Prostate gland (tissue), 2 donors: ENCODE data around the gene EGLN3. TPM values are rescaled to one million over a fixed set of nuclear protein-coding genes. Genes with fewer than 3 reads are reported as not detected.

Source experiments
- DNase-seq: peaks from one replicate; pipeline ENCODE4 v3.0.0-alpha.2; 2019; ENCODE audit warnings: low spot score
- H3K27ac ChIP-seq, 2 donors: fragments of 200-600 bp; sonication (generic); 2 replicates each; pipeline ENCODE4 v1.5.1; 2017 to 2019
- H3K27me3 ChIP-seq: fragments of 200-600 bp; sonication (generic); replicated peaks from 2 replicates; pipeline ENCODE4 v1.5.1; 2019; ENCODE audit not compliant: insufficient read depth
- H3K36me3 ChIP-seq, 2 donors: fragments of 200-600 bp; sonication (generic); 1 replicate in 1 of 2; 2 replicates in 1 of 2; pipeline versions ENCODE4 v1.5.1 to v1.8.1; 2017 to 2019
- H3K4me1 ChIP-seq: fragments of 200-600 bp; sonication (generic); replicated peaks from 2 replicates; pipeline ENCODE4 v1.5.1; 2019
- H3K4me3 ChIP-seq, 2 donors: fragments of 200-600 bp; sonication (generic); 2 replicates each; pipeline ENCODE4 v1.5.1; 2017 to 2019
- H3K9me3 ChIP-seq: fragments of 200-600 bp; sonication (generic); 2 replicates; pipeline ENCODE4 v1.5.1; 2017
- POLR2A ChIP-seq: fragments of 450-650 bp; IDR thresholded peaks from one replicate; pipeline ENCODE4 v1.6.1; 2016; ENCODE audit warnings: antibody characterized with exemption, mild to moderate bottlenecking
- POLR2AphosphoS5 ChIP-seq: sonication (generic); formaldehyde crosslinking; IDR thresholded peaks from one replicate; pipeline ENCODE4 v1.6.1; 2017; ENCODE audit warnings: antibody characterized with exemption
- WGBS: methylation state at CpG from one replicate; pipeline ENCODE4 v1.1.5; 2018; 5-methylcytosine and 5-hydroxymethylcytosine counted together
- intact Hi-C: fragments of 100-400 bp; cut with DNase I; formaldehyde crosslinking; loops from one replicate; pipeline ENCODE4 v1.14.2; 2022
- total RNA-seq, 2 donors: library from RNA; depleted of rRNA; stranded (reverse); fragments of >200 nt; gene quantifications; one replicate each; pipeline ENCODE4 v1.1.0, GENCODE V29; 2016
- TF ChIP-seq, protein P1 (sequence below), 4 experiments: fragments of 200-600 bp in 2 of 4; fragments of 450-650 bp in 2 of 4; sonication (generic) in 2 of 4; IDR thresholded peaks; 1 replicate in 3 of 4; 2 replicates in 1 of 4; pipeline ENCODE4 v1.5.1; 2016 to 2019; ENCODE audit warnings: antibody characterized with exemption in 4 of 4, mild to moderate bottlenecking in 2 of 4, moderate library complexity in 2 of 4

Gene EGLN3
- total RNA-seq, 2 donors from 2014 or later, result 6.1 to 6.8 TPM

DNA sequence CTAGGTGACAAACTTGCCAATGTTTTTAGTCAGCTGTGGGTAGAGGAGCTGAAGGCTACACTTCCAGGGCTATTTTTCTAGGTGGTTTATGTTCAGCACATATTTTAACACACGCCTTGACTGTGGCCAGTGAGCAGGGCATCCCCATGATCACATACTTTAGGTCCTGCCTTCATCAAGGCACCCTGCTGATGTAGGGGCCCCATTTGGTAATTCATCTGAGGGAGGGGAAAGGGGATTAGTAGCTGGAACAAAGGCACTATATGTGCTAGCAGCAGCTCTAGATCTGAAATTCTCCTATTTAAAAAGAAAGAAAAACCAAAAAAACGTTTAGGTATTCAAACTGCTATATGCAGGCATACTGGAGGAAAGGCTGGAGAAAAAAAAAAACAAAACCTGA, 14.5 kb downstream of the EGLN3 start:
- Histone ChIP-seq H3K4me1 (no peaks in the 10 kb centered on the region), H3K36me3 (no peaks in the 10 kb centered on the region), H3K9me3 (no peaks in the 10 kb centered on the region), H3K27ac (no peak overlapping the region), H3K4me3 (no peak overlapping the region), H3K27me3 (no peaks in the 10 kb centered on the region)
- no peak for DNase-seq
- 59% methylated on average over 2 of the region's 2 CpGs for WGBS
- intact Hi-C loops, result no loop called here
- TF ChIP-seq, protein P1, sequence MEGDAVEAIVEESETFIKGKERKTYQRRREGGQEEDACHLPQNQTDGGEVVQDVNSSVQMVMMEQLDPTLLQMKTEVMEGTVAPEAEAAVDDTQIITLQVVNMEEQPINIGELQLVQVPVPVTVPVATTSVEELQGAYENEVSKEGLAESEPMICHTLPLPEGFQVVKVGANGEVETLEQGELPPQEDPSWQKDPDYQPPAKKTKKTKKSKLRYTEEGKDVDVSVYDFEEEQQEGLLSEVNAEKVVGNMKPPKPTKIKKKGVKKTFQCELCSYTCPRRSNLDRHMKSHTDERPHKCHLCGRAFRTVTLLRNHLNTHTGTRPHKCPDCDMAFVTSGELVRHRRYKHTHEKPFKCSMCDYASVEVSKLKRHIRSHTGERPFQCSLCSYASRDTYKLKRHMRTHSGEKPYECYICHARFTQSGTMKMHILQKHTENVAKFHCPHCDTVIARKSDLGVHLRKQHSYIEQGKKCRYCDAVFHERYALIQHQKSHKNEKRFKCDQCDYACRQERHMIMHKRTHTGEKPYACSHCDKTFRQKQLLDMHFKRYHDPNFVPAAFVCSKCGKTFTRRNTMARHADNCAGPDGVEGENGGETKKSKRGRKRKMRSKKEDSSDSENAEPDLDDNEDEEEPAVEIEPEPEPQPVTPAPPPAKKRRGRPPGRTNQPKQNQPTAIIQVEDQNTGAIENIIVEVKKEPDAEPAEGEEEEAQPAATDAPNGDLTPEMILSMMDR (IDR thresholded peaks at IDR 0.05), result no peak
- TF ChIP-seq POLR2AphosphoS5 (no peak), POLR2A (no peak)

DNA sequence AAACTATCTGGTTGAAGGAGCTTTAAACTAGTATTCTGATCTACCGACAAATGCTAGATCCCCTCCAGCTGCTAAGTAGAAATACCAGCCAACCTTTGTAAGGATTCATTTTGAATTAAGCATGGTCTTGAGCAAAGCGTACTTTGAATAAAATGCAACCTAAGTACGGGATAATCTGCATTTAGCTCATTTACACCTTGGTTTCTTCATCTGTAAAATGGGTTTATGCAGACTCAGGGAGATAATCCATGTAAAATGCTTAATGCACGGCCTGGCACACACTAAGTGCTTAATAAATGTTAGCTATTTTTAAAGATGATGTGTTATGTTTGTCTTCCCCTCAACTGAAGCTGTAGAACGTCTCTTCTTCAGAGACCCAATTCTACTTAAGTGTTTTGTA, 15.9 kb downstream of the EGLN3 start:
- WGBS, result 89% methylated on average over 5 of the region's 5 CpGs

DNA sequence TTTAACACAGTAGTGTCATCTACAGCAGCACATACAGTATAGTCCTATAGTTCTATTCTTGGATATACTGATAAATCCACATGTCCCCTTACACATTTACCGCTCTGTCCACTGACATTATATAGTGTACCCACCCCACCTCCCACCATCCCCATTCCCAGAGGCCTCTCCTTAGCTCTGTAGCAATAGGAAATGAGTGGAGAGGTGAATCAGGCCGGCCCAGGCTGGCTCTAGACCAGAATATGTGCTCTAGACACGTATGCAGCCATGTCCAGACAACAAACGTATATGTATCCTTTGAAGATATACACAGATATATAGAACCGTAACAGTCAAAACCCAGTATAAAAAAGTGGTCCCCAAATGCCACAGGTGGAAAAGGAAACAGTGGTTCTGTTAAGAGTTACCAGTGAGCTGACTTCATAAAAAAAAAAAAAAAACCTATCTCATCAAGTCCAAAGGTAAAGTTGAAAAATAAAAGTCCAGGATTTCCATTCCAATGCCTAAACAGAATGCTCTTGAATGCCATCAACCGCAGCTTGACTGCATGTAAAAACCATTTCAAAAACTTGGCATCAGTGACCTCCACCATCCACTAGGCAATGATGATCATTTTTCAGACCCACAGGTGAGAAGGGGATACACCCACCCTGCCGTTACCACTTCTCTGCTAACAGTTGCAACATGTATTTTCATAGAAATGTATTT, 16.7 kb downstream of the EGLN3 start:
- no peak for TF ChIP-seq POLR2AphosphoS5
- TF ChIP-seq POLR2A, result no peak
- TF ChIP-seq, protein P1 (IDR thresholded peaks at IDR 0.05), result no peak
- intact Hi-C loops, result no loop called here
- 90% methylated on average over 7 of the region's 7 CpGs for WGBS
- Histone ChIP-seq H3K36me3 (no peaks in the 10 kb centered on the region), H3K9me3 (no peaks in the 10 kb centered on the region), H3K27ac (no peak overlapping the region), H3K4me3 (no peak overlapping the region), H3K4me1 (no peaks in the 10 kb centered on the region), H3K27me3 (no peaks in the 10 kb centered on the region)
- no peak for DNase-seq

More for the DNA sequence above, 15.9 kb downstream of the EGLN3 start:
- Histone ChIP-seq H3K27ac (no peak overlapping the region), H3K9me3 (no peaks in the 10 kb centered on the region), H3K4me3 (no peak overlapping the region), H3K36me3 (no peaks in the 10 kb centered on the region), H3K27me3 (no peaks in the 10 kb centered on the region), H3K4me1 (no peaks in the 10 kb centered on the region)
- DNase-seq, result no peak
- no peak for TF ChIP-seq POLR2AphosphoS5
- TF ChIP-seq POLR2A, result no peak
- TF ChIP-seq, protein P1 (IDR thresholded peaks at IDR 0.05), result no peak
- intact Hi-C loops, result no loop called here

DNA sequence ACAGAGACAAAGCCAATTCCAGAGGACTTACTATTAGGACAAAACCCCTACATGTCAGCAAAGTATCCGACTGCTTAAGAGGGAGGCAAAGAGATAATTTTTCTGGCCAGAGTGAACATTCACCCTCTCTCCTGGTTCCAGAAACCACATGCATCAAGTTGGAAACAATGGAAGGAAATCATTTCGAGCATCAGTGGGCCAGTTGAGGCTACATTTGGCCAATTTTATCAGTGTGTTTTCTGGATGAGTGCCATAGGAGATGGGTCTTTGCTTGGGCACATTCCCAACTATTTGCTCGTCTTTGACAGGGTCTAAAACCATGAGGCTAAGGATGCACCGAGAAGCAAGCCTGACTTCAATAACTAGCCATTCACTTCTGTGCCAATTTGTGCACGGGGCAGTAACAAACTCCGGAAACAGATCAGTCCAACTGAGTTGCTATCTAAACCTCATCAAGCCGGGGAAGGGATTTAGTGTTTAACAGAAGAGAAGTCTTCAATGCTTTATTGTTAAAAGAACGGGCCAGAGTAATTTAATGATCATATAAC, 17.4 kb downstream of the EGLN3 start:
- 30% methylated on average over 8 of the region's 8 CpGs for WGBS
- H3K36me3 ChIP-seq, result no peaks in the 10 kb centered on the region
- H3K4me1 ChIP-seq, result no peaks in the 10 kb centered on the region
- no peaks in the 10 kb centered on the region for H3K9me3 ChIP-seq
- H3K27ac ChIP-seq, result no peak overlapping the region
- TF ChIP-seq, protein P1 (IDR thresholded peaks at IDR 0.05), result no peak
- DNase-seq, result no peak
- no peaks in the 10 kb centered on the region for H3K27me3 ChIP-seq
- no peak overlapping the region for H3K4me3 ChIP-seq
- intact Hi-C loops, result no loop called here
